ENCODE measurements around the gene KCNMB1. TPM values are rescaled to one million over a fixed set of nuclear protein-coding genes. Genes with fewer than 3 reads are reported as not detected.

KCNMB1 gene
- total RNA-seq, 2 experiments from 2014 or later, result not detected

GRCh38 chr5:170330568-170331054 is 58.6 kb downstream of the KCNMB1 start:
- DNase-seq, result peak; percentile 37
- ChIA-PET POLR2A (interaction anchor here (0.7 to 1.6 kb wide), 7 partner anchors 17 to 94 kb away, joined by 4 to 11 read pairs (median 6); partner anchors contain the start of gene LCP2), CTCF (interaction anchor here (1.0 to 5.2 kb wide), 10 partner anchors 17 to 68 kb away, joined by 3 to 28 read pairs (median 6); partner anchors contain the start of gene LCP2)
- Mint-ChIP-seq H3K4me3 (no peak overlapping the region), H3K9me3 (no peaks in the 10 kb centered on the region), H3K27ac (no peak overlapping the region), H3K4me1 (peaks cover 3% of the 10 kb centered on the region), H3K27me3 (no peaks in the 10 kb centered on the region), H3K36me3 (ENCODE audit: low read depth) (peaks cover 4% of the 10 kb centered on the region)

GRCh38 chr5:170329524-170329923 is 59.6 kb downstream of the KCNMB1 start:
- CTCF ChIA-PET, result interaction anchor here (1.0 kb wide), 2 partner anchors 28 to 55 kb away, joined by 3 read pairs; no protein-coding TSS in a partner anchor
- Mint-ChIP-seq H3K4me3 (no peak overlapping the region), H3K27ac (no peak overlapping the region), H3K36me3 (ENCODE audit: low read depth) (no peaks in the 10 kb centered on the region), H3K9me3 (peaks cover 2% of the 10 kb centered on the region), H3K4me1 (no peaks in the 10 kb centered on the region), H3K27me3 (no peaks in the 10 kb centered on the region)
- DNase-seq, result no peak
- POLR2A ChIA-PET, result no interaction called here

- no peaks in the 10 kb centered on the region for H3K27me3 Mint-ChIP-seq
- ChIA-PET POLR2A (no interaction called here), CTCF (interaction anchor here (0.8 to 2.2 kb wide), 5 partner anchors 10 to 54 kb away, joined by 3 to 10 read pairs (median 3); no protein-coding TSS in a partner anchor)
- H3K4me1 Mint-ChIP-seq, result no peaks in the 10 kb centered on the region
- H3K36me3 Mint-ChIP-seq (ENCODE audit: low read depth), result no peaks in the 10 kb centered on the region
- no peak overlapping the region for H3K27ac Mint-ChIP-seq
- H3K9me3 Mint-ChIP-seq, result peaks cover 6% of the 10 kb centered on the region
- H3K4me3 Mint-ChIP-seq, result no peak overlapping the region
- no peak for DNase-seq
These were observed 61.3 kb downstream of the KCNMB1 start for GRCh38 chr5:170327829-170328228.

- Mint-ChIP-seq H3K4me1 (no peaks in the 10 kb centered on the region), H3K27me3 (no peaks in the 10 kb centered on the region), H3K9me3 (peaks cover 6% of the 10 kb centered on the region), H3K27ac (no peak overlapping the region), H3K36me3 (ENCODE audit: low read depth) (no peaks in the 10 kb centered on the region), H3K4me3 (no peak overlapping the region)
- DNase-seq, result no peak
- ChIA-PET POLR2A (no interaction called here), CTCF (interaction anchor here (0.9 to 2.2 kb wide), 10 partner anchors 10 to 60 kb away, joined by 3 to 10 read pairs (median 4); partner anchors contain the start of gene LCP2)
These were observed 62.0 kb downstream of the KCNMB1 start for GRCh38 chr5:170327168-170327567.

Other genes with a start within 250 kb of the KCNMB1 start
- gene C5orf58, start 156.4 kb downstream of the KCNMB1 start, total RNA-seq, result not detected
- gene LCP2, start 91.6 kb downstream of the KCNMB1 start, total RNA-seq, result 100 to 1,000 TPM; 285 to 309 TPM
- not detected for gene KCNIP1, start 114.7 kb upstream of the KCNMB1 start, total RNA-seq

Measured in activated CD4-positive, alpha-beta T cell treated with anti-CD3 and anti-CD28 coated beads, Interleukin-2, amount 10 ng/mL, durations not matched to agents 7 days and 5 days (primary cell).